ENCODE measurements around the gene ABTB2. TPM values are rescaled to one million over a fixed set of nuclear protein-coding genes. Genes with fewer than 3 reads are reported as not detected.

ABTB2 gene
- polyA plus RNA-seq, 1 donor from 2014 or later = 0.68 TPM

GRCh38 chr11:34124885-34125668 lies 232.7 kb downstream of the ABTB2 start:
- no peak overlapping the region for H2AFZ ChIP-seq (ENCODE audit: low read depth, low read length)
- no peaks in the 10 kb centered on the region for H3F3A ChIP-seq (ENCODE audit: insufficient read depth, low read length, poor library complexity, severe bottlenecking)
- H3K27ac ChIP-seq (ENCODE audit: low read length) = no peak overlapping the region

GRCh38 chr11:34120651-34121050 lies 237.2 kb downstream of the ABTB2 start:
- no peaks in the 10 kb centered on the region for H3K27me3 ChIP-seq (ENCODE audit: insufficient read depth, low read depth, low read length)
- no peaks in the 10 kb centered on the region for H3K36me3 ChIP-seq (ENCODE audit: insufficient read depth, low read length)
- no peak overlapping the region for H3K27ac ChIP-seq (ENCODE audit: low read length)
- no peaks in the 10 kb centered on the region for H3K9me2 ChIP-seq (ENCODE audit: insufficient read depth, low read length)
- H3F3A ChIP-seq (ENCODE audit: insufficient read depth, low read length, poor library complexity, severe bottlenecking) = no peaks in the 10 kb centered on the region
- no peak overlapping the region for H2AFZ ChIP-seq (ENCODE audit: low read depth, low read length)
- H3K9me3 ChIP-seq (ENCODE audit: low read length) = no peaks in the 10 kb centered on the region
- H3K9ac ChIP-seq (ENCODE audit: low read length) = no peak overlapping the region
- TF ChIP-seq REST (IDR thresholded peaks at IDR 0.05; ENCODE audit: borderline replicate concordance) (no peak), TAF1 (IDR thresholded peaks at IDR 0.05; ENCODE audit: low read depth) (no peak), CTCF (IDR thresholded peaks at IDR 0.05; ENCODE audit: poor library complexity, severe bottlenecking) (no peak), SMC3 (conservative IDR thresholded peaks at IDR 0.05; ENCODE audit: poor library complexity) (no peak), POLR2AphosphoS5 (IDR thresholded peaks at IDR 0.05) (no peak), RAD21 (conservative IDR thresholded peaks at IDR 0.05) (no peak), EZH2 (IDR thresholded peaks at IDR 0.05; ENCODE audit: borderline replicate concordance, insufficient read depth, low read length, poor library complexity, severe bottlenecking) (no peak), MXI1 (conservative IDR thresholded peaks at IDR 0.05; ENCODE audit: poor library complexity, severe bottlenecking) (no peak)
- no peak overlapping the region for H3K4me3 ChIP-seq (ENCODE audit: low read length)
- no peaks in the 10 kb centered on the region for H3K79me2 ChIP-seq (replicated peaks; ENCODE audit: insufficient read depth, low read length)
- H4K20me1 ChIP-seq (ENCODE audit: insufficient read depth) = no peaks in the 10 kb centered on the region
- H3K4me2 ChIP-seq (ENCODE audit: low read length) = no peak overlapping the region

More at GRCh38 chr11:34124885-34125668, 232.7 kb downstream of the ABTB2 start:
- H3K9ac ChIP-seq (ENCODE audit: low read length) = no peak overlapping the region
- TF ChIP-seq SMC3 (conservative IDR thresholded peaks at IDR 0.05; ENCODE audit: poor library complexity) (no peak), CTCF (IDR thresholded peaks at IDR 0.05; ENCODE audit: poor library complexity, severe bottlenecking) (no peak), EZH2 (IDR thresholded peaks at IDR 0.05; ENCODE audit: borderline replicate concordance, insufficient read depth, low read length, poor library complexity, severe bottlenecking) (no peak)
- H3K4me3 ChIP-seq (ENCODE audit: low read length) = no peak overlapping the region
- H3K79me2 ChIP-seq (replicated peaks; ENCODE audit: insufficient read depth, low read length) = no peaks in the 10 kb centered on the region
- no peaks in the 10 kb centered on the region for H3K9me2 ChIP-seq (ENCODE audit: insufficient read depth, low read length)
- H3K27me3 ChIP-seq (ENCODE audit: insufficient read depth, low read depth, low read length) = no peaks in the 10 kb centered on the region
- peaks cover 10% of the 10 kb centered on the region for H3K36me3 ChIP-seq (ENCODE audit: insufficient read depth, low read length)
- no peak overlapping the region for H3K4me2 ChIP-seq (ENCODE audit: low read length)
- no peaks in the 10 kb centered on the region for H3K9me3 ChIP-seq (ENCODE audit: low read length)
- no peaks in the 10 kb centered on the region for H4K20me1 ChIP-seq (ENCODE audit: insufficient read depth)

Data from neural cell (in vitro differentiated cells).